NCI-H2227 (cell line): ENCODE data around the gene RNF115.
"Not testable (repeated sequence)": the region's sequence is repeated elsewhere in the genome, so short reads cannot be mapped to it uniquely, and the experiment has no call there.

Experiments
- DNase-seq: peaks from one replicate; lab custom pipeline; 2025; ENCODE audit not compliant: unreplicated experiment; lab: John Stamatoyannopoulos, UW

RNF115 gene

GRCh38 chr1:145747398-145748247 lies 76.3 kb downstream of the RNF115 start:
- no peak for DNase-seq

GRCh38 chr1:145740269-145740668 lies 83.6 kb downstream of the RNF115 start:
- DNase-seq, result no peak

GRCh38 chr1:145736191-145736590 lies 87.7 kb downstream of the RNF115 start:
- no peak for DNase-seq

GRCh38 chr1:145730900-145731299 lies 93.0 kb downstream of the RNF115 start:
- no peak for DNase-seq

- DNase-seq, result no peak
Observed at GRCh38 chr1:145730467-145730866, 93.4 kb downstream of the RNF115 start.

- DNase-seq, result no peak
Observed at GRCh38 chr1:145729666-145730436, 94.0 kb downstream of the RNF115 start.

GRCh38 chr1:145729196-145729595 lies 94.7 kb downstream of the RNF115 start:
- no peak for DNase-seq

GRCh38 chr1:145726193-145726592 lies 97.7 kb downstream of the RNF115 start:
- DNase-seq, result not testable (repeated sequence)

- DNase-seq, result peak; percentile 74
Observed at GRCh38 chr1:145720878-145721671, 102.8 kb downstream of the RNF115 start.

GRCh38 chr1:145720556-145720877 lies 103.4 kb downstream of the RNF115 start:
- no peak for DNase-seq

GRCh38 chr1:145719230-145720079 lies 104.4 kb downstream of the RNF115 start, which contains the start of gene CD160:
CD160 (plus strand) TSS chr1:145719499; CDS start chr1:145728328, 8,829 bp downstream.
- DNase-seq, result no peak

GRCh38 chr1:145718465-145718864 lies 105.4 kb downstream of the RNF115 start:
- not testable (repeated sequence) for DNase-seq

GRCh38 chr1:145717833-145718232 lies 106.1 kb downstream of the RNF115 start:
- no peak for DNase-seq

GRCh38 chr1:145716641-145717345 lies 107.1 kb downstream of the RNF115 start:
- no peak for DNase-seq

GRCh38 chr1:145714524-145715111 lies 109.3 kb downstream of the RNF115 start:
- DNase-seq, result no peak

GRCh38 chr1:145711213-145711651 lies 112.7 kb downstream of the RNF115 start:
- DNase-seq, result no peak

- DNase-seq, result no peak
Observed at GRCh38 chr1:145710291-145711027, 113.4 kb downstream of the RNF115 start.

GRCh38 chr1:145708063-145708462 lies 115.8 kb downstream of the RNF115 start:
- no peak for DNase-seq
